Right lobe of liver (tissue), 6 donors: ENCODE results near the gene PTCRA. TPM values are rescaled to one million over a fixed set of nuclear protein-coding genes. Genes with fewer than 3 reads are reported as not detected.

Experiments
- ATAC-seq, 4 donors: fragments of 200-7000 bp; cut with Tn5 transposase; one replicate each; pipeline ENCODE4 v1.9.1; 2020; ENCODE audit warnings: mild to moderate bottlenecking in 4 of 4, moderate library complexity in 4 of 4
- DNase-seq, 3 donors: peaks; one replicate each; pipeline ENCODE4 v3.0.0-alpha.2; 2020
- H3K27ac ChIP-seq, 3 donors: fragments of 200-600 bp; one replicate each; pipeline ENCODE4 v1.8.0; 2022
- H3K27me3 ChIP-seq, 2 donors: fragments of 200-600 bp; one replicate each; pipeline ENCODE4 v1.8.0; 2022
- H3K36me3 ChIP-seq, 4 donors: fragments of 200-600 bp; sonication (generic) in 1 of 4; one replicate each; pipeline versions ENCODE4 v1.5.1 to v1.8.0; 2017 to 2022; ENCODE audit warnings: control low read depth in 1 of 4
- H3K4me1 ChIP-seq, 4 donors: fragments of 200-600 bp; sonication (generic) in 1 of 4; one replicate each; pipeline versions ENCODE4 v1.5.1 to v1.8.0; 2017 to 2022; ENCODE audit warnings: control low read depth in 1 of 4
- H3K4me3 ChIP-seq, 3 donors: fragments of 200-600 bp; one replicate each; pipeline ENCODE4 v1.8.0; 2022
- H3K9me3 ChIP-seq, 4 donors: fragments of 200-600 bp; sonication (generic) in 1 of 4; one replicate each; pipeline versions ENCODE4 v1.5.1 to v1.8.0; 2017 to 2022; ENCODE audit warnings: control low read depth in 1 of 4
- POLR2A ChIP-seq: fragments of 450-650 bp; IDR thresholded peaks from one replicate; pipeline ENCODE4 v1.6.1; 2017; ENCODE audit warnings: antibody characterized with exemption, mild to moderate bottlenecking
- WGBS: methylation state at CpG from one replicate; pipeline ENCODE4 v1.1.6; 2018; ENCODE audit warnings: low coverage, low lambda C conversion rate; ENCODE audit not compliant: insufficient coverage; ENCODE audit errors: missing lambda C conversion rate; 5-methylcytosine and 5-hydroxymethylcytosine counted together
- intact Hi-C, 2 donors: fragments of 100-400 bp; cut with DNase I; formaldehyde crosslinking; loops; one replicate each; pipeline versions ENCODE4 v1.11.2 to v1.14.1; 2022
- total RNA-seq, 6 experiments: library from RNA; depleted of rRNA in 2 of 6; stranded (reverse); fragments of >200 nt in 2 of 6; fragmentation: NEBNext Ultra II Directional in 3 of 6; extraction: Animal tissue kit (Norgen Biotek cat#: 25700) in 3 of 6; gene quantifications; one replicate each; pipeline versions ENCODE4 v1.1.0 to v1.2.4, GENCODE V29; 2016 to 2023
- TF ChIP-seq, protein P1 (sequence below), 4 donors: fragments of 200-600 bp in 3 of 4; fragments of 450-650 bp in 1 of 4; IDR thresholded peaks; one replicate each; pipeline versions ENCODE4 v1.5.1 to v1.8.0; 2016 to 2022; ENCODE audit warnings: antibody characterized with exemption in 4 of 4, mild to moderate bottlenecking in 2 of 4
- donor health status: DM: no; HTN: yes; CAD: no.
- donor health status: DM: no; HTN: no; CAD: no.
- donor health status: DM: no; HTN: no; CAD: no.
- donor health status: DM: no; HTN: yes; CAD: no.
- donor health status: DM: no; HTN: yes; CAD: no.

PTCRA gene
- total RNA-seq, 6 experiments from 2014 or later, result 0.31 to 0.46 (median 0.37) TPM; not detected in 3

GRCh38 chr6:42914546-42914945 lies 1.3 kb upstream of the PTCRA start:
- H3K9me3 ChIP-seq, result no peaks in the 10 kb centered on the region
- ATAC-seq (no peak), DNase-seq (no peak)
- WGBS, result 71% methylated on average over 4 of the region's 4 CpGs
- intact Hi-C loops, result no loop called here
- H3K27me3 ChIP-seq, result no peaks in the 10 kb centered on the region
- no peaks in the 10 kb centered on the region for H3K4me1 ChIP-seq
- no peaks in the 10 kb centered on the region for H3K36me3 ChIP-seq
- H3K4me3 ChIP-seq, result no peak overlapping the region
- no peak overlapping the region for H3K27ac ChIP-seq
- no peak for TF ChIP-seq POLR2A
- TF ChIP-seq, protein P1, sequence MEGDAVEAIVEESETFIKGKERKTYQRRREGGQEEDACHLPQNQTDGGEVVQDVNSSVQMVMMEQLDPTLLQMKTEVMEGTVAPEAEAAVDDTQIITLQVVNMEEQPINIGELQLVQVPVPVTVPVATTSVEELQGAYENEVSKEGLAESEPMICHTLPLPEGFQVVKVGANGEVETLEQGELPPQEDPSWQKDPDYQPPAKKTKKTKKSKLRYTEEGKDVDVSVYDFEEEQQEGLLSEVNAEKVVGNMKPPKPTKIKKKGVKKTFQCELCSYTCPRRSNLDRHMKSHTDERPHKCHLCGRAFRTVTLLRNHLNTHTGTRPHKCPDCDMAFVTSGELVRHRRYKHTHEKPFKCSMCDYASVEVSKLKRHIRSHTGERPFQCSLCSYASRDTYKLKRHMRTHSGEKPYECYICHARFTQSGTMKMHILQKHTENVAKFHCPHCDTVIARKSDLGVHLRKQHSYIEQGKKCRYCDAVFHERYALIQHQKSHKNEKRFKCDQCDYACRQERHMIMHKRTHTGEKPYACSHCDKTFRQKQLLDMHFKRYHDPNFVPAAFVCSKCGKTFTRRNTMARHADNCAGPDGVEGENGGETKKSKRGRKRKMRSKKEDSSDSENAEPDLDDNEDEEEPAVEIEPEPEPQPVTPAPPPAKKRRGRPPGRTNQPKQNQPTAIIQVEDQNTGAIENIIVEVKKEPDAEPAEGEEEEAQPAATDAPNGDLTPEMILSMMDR (IDR thresholded peaks at IDR 0.05), result no peak

DNA sequence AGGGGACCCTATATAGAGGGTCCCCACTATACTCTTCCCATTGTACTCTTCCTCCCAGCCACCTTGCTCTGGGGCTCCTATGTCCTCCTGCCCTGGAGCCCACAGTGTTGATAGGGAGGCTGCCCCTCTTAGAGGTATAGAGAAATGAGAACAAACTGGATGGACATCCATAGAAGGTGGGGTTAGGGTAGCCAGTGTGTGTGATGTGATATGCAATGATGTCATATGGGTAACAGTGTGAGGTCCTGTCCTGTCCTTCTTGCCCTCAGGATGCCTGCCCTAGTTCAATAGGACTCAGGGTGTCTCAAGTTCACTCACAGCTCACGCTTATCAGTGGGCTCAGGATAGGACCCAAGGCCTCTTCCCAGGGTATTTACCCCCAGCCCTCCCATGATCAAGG lies 435 bp downstream of the PTCRA start:
- WGBS, result no CpG with 5 or more reads among the region's 1 CpG
- H3K36me3 ChIP-seq, result no peaks in the 10 kb centered on the region
- ATAC-seq (no peak), DNase-seq (no peak)
- no peaks in the 10 kb centered on the region for H3K27me3 ChIP-seq
- TF ChIP-seq, protein P1 (IDR thresholded peaks at IDR 0.05), result no peak
- TF ChIP-seq POLR2A, result no peak
- intact Hi-C loops, result no loop called here
- H3K4me1 ChIP-seq, result no peaks in the 10 kb centered on the region
- no peak overlapping the region for H3K4me3 ChIP-seq
- H3K9me3 ChIP-seq, result no peaks in the 10 kb centered on the region
- H3K27ac ChIP-seq, result no peak overlapping the region

- H3K4me1 ChIP-seq, result no peaks in the 10 kb centered on the region
- TF ChIP-seq, protein P1 (IDR thresholded peaks at IDR 0.05), result no peak
- TF ChIP-seq POLR2A, result no peak
- no peak overlapping the region for H3K4me3 ChIP-seq
- DNase-seq (no peak), ATAC-seq (no peak)
- H3K36me3 ChIP-seq, result no peaks in the 10 kb centered on the region
- no peak overlapping the region for H3K27ac ChIP-seq
- 57% methylated on average over 6 of the region's 6 CpGs for WGBS
- no peaks in the 10 kb centered on the region for H3K9me3 ChIP-seq
- intact Hi-C loops, result loop anchor here in 1 of 2 donors (10.0 kb wide), 1 partner anchor 63 kb away; the partner anchor contains the start of gene PPP2R5D
- no peaks in the 10 kb centered on the region for H3K27me3 ChIP-seq
Measured at GRCh38 chr6:42921801-42922200, 5.9 kb downstream of the PTCRA start.

DNA sequence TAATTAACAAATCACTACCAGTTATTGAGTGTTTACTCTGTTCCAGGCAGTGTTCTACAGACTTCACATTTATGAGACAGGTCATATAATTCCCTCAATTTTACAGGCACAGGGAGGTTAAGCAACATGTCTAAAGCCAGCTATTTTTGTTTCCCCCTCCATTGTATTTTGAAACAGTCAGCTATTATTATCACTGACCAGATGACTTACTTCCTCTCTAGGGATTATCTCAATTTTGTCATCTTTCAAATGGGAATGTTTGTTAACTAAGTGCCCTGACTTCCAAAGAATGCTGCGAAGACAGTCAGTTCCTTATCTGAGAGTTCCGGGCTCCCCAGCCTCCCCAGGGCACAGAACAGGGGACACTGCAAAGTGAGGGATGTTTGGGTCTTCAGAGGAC lies 7.8 kb downstream of the PTCRA start:
- Histone ChIP-seq H3K36me3 (no peaks in the 10 kb centered on the region), H3K27me3 (no peaks in the 10 kb centered on the region), H3K4me1 (no peaks in the 10 kb centered on the region), H3K4me3 (no peak overlapping the region), H3K27ac (no peak overlapping the region), H3K9me3 (no peaks in the 10 kb centered on the region)
- 57% methylated on average over 1 of the region's 2 CpGs for WGBS
- TF ChIP-seq POLR2A, result no peak
- TF ChIP-seq, protein P1 (IDR thresholded peaks at IDR 0.05), result no peak
- DNase-seq, result no peak
- ATAC-seq, result peak; percentile 24 to 54 (median 39)
- intact Hi-C loops, result loop anchor here in 1 of 2 donors (10.0 kb wide), 1 partner anchor 61 kb away; the partner anchor contains the start of gene PPP2R5D
